HepG2 (cell line): ENCODE results near the gene CCDC38. TPM values are rescaled to one million over a fixed set of nuclear protein-coding genes. Genes with fewer than 3 reads are reported as not detected.

Experiments used
- CHD2 ChIP-seq: IDR thresholded peaks from 2 replicates; pipeline ENCODE4 v1.6.1; 2011; ENCODE audit warnings: low read depth, low read length, improper control_type of control experiment
- FOXP1 ChIP-seq, 2 experiments: fragments of 450-650 bp in 1 of 2; IDR thresholded peaks; 2 replicates each; pipeline ENCODE4 v1.6.1; 2017 to 2018; ENCODE audit warnings: antibody characterized with exemption in 1 of 2
- GPN1 ChIP-seq: sonication (generic); formaldehyde crosslinking; IDR thresholded peaks from 2 replicates; pipeline ENCODE4 v1.5.1; 2020; ENCODE audit warnings: missing genetic modification reagents, borderline replicate concordance
- HMG20B ChIP-seq: conservative IDR thresholded peaks from 2 replicates; pipeline ENCODE4 v1.6.1; 2016; ENCODE audit warnings: missing genetic modification reagents, missing compliant biosample characterization
- ISX ChIP-seq: sonication (generic); formaldehyde crosslinking; conservative IDR thresholded peaks from 2 replicates; pipeline ENCODE4 v1.5.0; 2020; ENCODE audit warnings: missing genetic modification reagents
- JARID2 ChIP-seq: sonication (generic); formaldehyde crosslinking; IDR thresholded peaks from 2 replicates; pipeline ENCODE4 v1.8.1; 2023; ENCODE audit warnings: missing genetic modification reagents, inconsistent platforms; ENCODE audit not compliant: insufficient replicate concordance
- MAF1 ChIP-seq: sonication (generic); formaldehyde crosslinking; IDR thresholded peaks from 2 replicates; pipeline ENCODE4 v1.5.0; 2020; ENCODE audit warnings: missing genetic modification reagents, borderline replicate concordance
- NAIF1 ChIP-seq: sonication (generic); formaldehyde crosslinking; IDR thresholded peaks from 2 replicates; pipeline ENCODE4 v1.5.0; 2020; ENCODE audit warnings: mild to moderate bottlenecking, missing genetic modification reagents, borderline replicate concordance
- NCOR1 ChIP-seq: fragments of 200-600 bp; sonication (generic); IDR thresholded peaks from 2 replicates; pipeline ENCODE4 v1.7.0; 2017; ENCODE audit warnings: antibody characterized with exemption, low read length, borderline replicate concordance
- NR2F6 ChIP-seq, 2 experiments: IDR thresholded peaks; 2 replicates each; pipeline ENCODE4 v1.6.1; 2016; ENCODE audit warnings: antibody characterized with exemption in 1 of 2, mild to moderate bottlenecking in 1 of 2
- PTBP1 ChIP-seq: fragments of 200-400 bp; formaldehyde crosslinking; IDR thresholded peaks from 2 replicates; pipeline ENCODE4 v1.6.1; 2018; ENCODE audit warnings: low read length, low read depth; ENCODE audit not compliant: poor library complexity, severe bottlenecking
- RXRA ChIP-seq: sonication (generic); formaldehyde crosslinking; IDR thresholded peaks from 2 replicates; pipeline ENCODE4 v1.5.1; 2020; ENCODE audit warnings: missing genetic modification reagents
- SKI ChIP-seq: fragments of 450-650 bp; IDR thresholded peaks from one replicate; pipeline ENCODE4 v1.6.1; 2018; ENCODE audit warnings: mild to moderate bottlenecking; ENCODE audit not compliant: partially characterized antibody
- TAF1 ChIP-seq: sonication (generic); formaldehyde crosslinking; IDR thresholded peaks from 2 replicates; pipeline ENCODE4 v1.4.0; 2020; ENCODE audit warnings: missing genetic modification reagents
- XRCC5 ChIP-seq: fragments of 200-400 bp; formaldehyde crosslinking; optimal IDR thresholded peaks from 2 replicates; pipeline ENCODE3; 2017; ENCODE audit warnings: mild to moderate bottlenecking, low read length
- ZNF775 ChIP-seq: sonication (generic); formaldehyde crosslinking; IDR thresholded peaks from 2 replicates; pipeline ENCODE4 v1.4.0; 2020; ENCODE audit warnings: missing genetic modification reagents, mild to moderate bottlenecking, moderate library complexity, borderline replicate concordance
- ZNF879 ChIP-seq: sonication (generic); formaldehyde crosslinking; IDR thresholded peaks from 2 replicates; pipeline ENCODE4 v1.8.1; 2023; ENCODE audit warnings: missing genetic modification reagents
- ZSCAN25 ChIP-seq: sonication (generic); formaldehyde crosslinking; IDR thresholded peaks from 2 replicates; pipeline ENCODE4 v1.8.0; 2022; ENCODE audit warnings: mild to moderate bottlenecking, missing genetic modification reagents
- polyA plus RNA-seq, 8 experiments: library from polyadenylated mRNA; depleted of rRNA in 3 of 8; stranded (reverse) in 7 of 8; unstranded in 1 of 8; fragments of >200 nt; fragmentation: Illumina TruSeq in 4 of 8; extraction: Trizol in 4 of 8; gene quantifications; 2 replicates each; pipeline versions ENCODE4 v1.2.1 to v1.2.3, GENCODE V29; 2011 to 2016; ENCODE audit warnings: low read depth in 4 of 8, missing spikeins in 1 of 8, mixed read lengths in 1 of 8; ENCODE audit not compliant: insufficient read depth in 1 of 8
- total RNA-seq, 5 experiments: library from RNA; depleted of rRNA; stranded (reverse); fragments of >200 nt; fragmentation: Illumina TruSeq; extraction: Trizol; gene quantifications; 2 replicates each; pipeline ENCODE4 v1.2.3, GENCODE V29; 2016; ENCODE audit warnings: low read depth in 1 of 5
- TF ChIP-seq, protein P1 (sequence below): sonication (generic); formaldehyde crosslinking; IDR thresholded peaks from 2 replicates; pipeline ENCODE4 v1.4.0; 2020; ENCODE audit warnings: missing genetic modification reagents
- TF ChIP-seq, protein P2 (sequence below): sonication (generic); formaldehyde crosslinking; IDR thresholded peaks from 2 replicates; pipeline ENCODE4 v1.4.0; 2020; ENCODE audit warnings: missing genetic modification reagents
- TF ChIP-seq, protein P3 (sequence below): sonication (generic); formaldehyde crosslinking; IDR thresholded peaks from 2 replicates; pipeline ENCODE4 v1.4.0; 2020; ENCODE audit warnings: mild to moderate bottlenecking, missing genetic modification reagents
- TF ChIP-seq, protein P4 (sequence below): sonication (generic); formaldehyde crosslinking; IDR thresholded peaks from 2 replicates; pipeline ENCODE4 v1.5.0; 2020; ENCODE audit warnings: missing genetic modification reagents

CCDC38 gene
- total and polyA plus RNA-seq, 2 of the 13 experiments (the other 11 are each of a cell fraction or from before 2014, with no cell fraction given): 0.24 to 0.32 TPM

DNA sequence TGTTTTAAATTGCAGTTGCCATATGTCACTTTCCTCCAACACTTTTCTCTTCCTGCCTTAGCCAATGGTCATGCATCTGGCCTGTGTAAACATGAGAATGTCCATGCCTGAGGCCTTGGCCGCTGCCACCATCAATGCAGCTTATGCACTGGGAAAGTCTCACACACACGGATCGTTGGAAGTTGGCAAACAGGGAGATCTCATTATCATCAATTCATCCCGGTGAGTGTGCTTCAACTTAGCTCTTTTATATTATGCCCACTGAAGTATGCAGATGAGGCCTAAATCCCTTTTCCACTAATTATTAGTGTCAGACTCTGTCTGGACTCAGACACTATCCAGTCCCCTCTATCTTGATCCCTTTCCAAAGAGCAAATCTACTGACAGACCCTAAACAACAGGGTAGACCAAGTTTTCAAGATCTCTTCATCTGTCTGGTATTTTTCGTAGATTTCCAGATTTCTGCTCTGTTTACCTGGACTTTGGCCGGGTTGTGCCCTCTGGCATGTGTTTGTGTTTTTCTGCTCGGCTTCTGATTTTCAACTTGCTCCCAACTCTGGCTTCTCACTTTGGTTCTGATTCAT, 24.0 kb upstream of the CCDC38 start (continued):
- TF ChIP-seq, protein P1, sequence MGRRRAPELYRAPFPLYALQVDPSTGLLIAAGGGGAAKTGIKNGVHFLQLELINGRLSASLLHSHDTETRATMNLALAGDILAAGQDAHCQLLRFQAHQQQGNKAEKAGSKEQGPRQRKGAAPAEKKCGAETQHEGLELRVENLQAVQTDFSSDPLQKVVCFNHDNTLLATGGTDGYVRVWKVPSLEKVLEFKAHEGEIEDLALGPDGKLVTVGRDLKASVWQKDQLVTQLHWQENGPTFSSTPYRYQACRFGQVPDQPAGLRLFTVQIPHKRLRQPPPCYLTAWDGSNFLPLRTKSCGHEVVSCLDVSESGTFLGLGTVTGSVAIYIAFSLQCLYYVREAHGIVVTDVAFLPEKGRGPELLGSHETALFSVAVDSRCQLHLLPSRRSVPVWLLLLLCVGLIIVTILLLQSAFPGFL (CRISPR knock-in tag): no peak
- TF ChIP-seq, protein P2, sequence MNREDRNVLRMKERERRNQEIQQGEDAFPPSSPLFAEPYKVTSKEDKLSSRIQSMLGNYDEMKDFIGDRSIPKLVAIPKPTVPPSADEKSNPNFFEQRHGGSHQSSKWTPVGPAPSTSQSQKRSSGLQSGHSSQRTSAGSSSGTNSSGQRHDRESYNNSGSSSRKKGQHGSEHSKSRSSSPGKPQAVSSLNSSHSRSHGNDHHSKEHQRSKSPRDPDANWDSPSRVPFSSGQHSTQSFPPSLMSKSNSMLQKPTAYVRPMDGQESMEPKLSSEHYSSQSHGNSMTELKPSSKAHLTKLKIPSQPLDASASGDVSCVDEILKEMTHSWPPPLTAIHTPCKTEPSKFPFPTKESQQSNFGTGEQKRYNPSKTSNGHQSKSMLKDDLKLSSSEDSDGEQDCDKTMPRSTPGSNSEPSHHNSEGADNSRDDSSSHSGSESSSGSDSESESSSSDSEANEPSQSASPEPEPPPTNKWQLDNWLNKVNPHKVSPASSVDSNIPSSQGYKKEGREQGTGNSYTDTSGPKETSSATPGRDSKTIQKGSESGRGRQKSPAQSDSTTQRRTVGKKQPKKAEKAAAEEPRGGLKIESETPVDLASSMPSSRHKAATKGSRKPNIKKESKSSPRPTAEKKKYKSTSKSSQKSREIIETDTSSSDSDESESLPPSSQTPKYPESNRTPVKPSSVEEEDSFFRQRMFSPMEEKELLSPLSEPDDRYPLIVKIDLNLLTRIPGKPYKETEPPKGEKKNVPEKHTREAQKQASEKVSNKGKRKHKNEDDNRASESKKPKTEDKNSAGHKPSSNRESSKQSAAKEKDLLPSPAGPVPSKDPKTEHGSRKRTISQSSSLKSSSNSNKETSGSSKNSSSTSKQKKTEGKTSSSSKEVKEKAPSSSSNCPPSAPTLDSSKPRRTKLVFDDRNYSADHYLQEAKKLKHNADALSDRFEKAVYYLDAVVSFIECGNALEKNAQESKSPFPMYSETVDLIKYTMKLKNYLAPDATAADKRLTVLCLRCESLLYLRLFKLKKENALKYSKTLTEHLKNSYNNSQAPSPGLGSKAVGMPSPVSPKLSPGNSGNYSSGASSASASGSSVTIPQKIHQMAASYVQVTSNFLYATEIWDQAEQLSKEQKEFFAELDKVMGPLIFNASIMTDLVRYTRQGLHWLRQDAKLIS (CRISPR knock-in tag): no peak
- TF ChIP-seq, protein P3, sequence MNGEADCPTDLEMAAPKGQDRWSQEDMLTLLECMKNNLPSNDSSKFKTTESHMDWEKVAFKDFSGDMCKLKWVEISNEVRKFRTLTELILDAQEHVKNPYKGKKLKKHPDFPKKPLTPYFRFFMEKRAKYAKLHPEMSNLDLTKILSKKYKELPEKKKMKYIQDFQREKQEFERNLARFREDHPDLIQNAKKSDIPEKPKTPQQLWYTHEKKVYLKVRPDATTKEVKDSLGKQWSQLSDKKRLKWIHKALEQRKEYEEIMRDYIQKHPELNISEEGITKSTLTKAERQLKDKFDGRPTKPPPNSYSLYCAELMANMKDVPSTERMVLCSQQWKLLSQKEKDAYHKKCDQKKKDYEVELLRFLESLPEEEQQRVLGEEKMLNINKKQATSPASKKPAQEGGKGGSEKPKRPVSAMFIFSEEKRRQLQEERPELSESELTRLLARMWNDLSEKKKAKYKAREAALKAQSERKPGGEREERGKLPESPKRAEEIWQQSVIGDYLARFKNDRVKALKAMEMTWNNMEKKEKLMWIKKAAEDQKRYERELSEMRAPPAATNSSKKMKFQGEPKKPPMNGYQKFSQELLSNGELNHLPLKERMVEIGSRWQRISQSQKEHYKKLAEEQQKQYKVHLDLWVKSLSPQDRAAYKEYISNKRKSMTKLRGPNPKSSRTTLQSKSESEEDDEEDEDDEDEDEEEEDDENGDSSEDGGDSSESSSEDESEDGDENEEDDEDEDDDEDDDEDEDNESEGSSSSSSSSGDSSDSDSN (CRISPR knock-in tag): peak; percentile 49; the same call in 1 of the 2 replicates
- TF ChIP-seq NAIF1 (CRISPR knock-in tag): no peak
- TF ChIP-seq ZNF879 (CRISPR knock-in tag): no peak
- no peak for TF ChIP-seq GPN1 (CRISPR knock-in tag)
- TF ChIP-seq XRCC5: no peak
- TF ChIP-seq CHD2: no peak
- peak; percentile 91 for TF ChIP-seq NR2F6 (IDR thresholded peaks at IDR 0.05)
- peak; percentile 89 for TF ChIP-seq NR2F6 (CRISPR knock-in tag; IDR thresholded peaks at IDR 0.05)
- peak; percentile 44; the same call in 1 of the 2 replicates for TF ChIP-seq HMG20B
- TF ChIP-seq ISX (CRISPR knock-in tag): no peak
- no peak for TF ChIP-seq MAF1 (CRISPR knock-in tag)
- TF ChIP-seq RXRA: peak; percentile 31; the same call in 1 of the 2 replicates
- no peak for TF ChIP-seq JARID2 (CRISPR knock-in tag)
- TF ChIP-seq NCOR1: peak; percentile 67; the same call in 1 of the 2 replicates
- peak; percentile 44; the same call in 1 of the 2 replicates for TF ChIP-seq FOXP1 (IDR thresholded peaks at IDR 0.05)
- TF ChIP-seq FOXP1 (CRISPR knock-in tag; IDR thresholded peaks at IDR 0.05): no peak; the same call in 1 of the 2 replicates
- no peak; the same call in 1 of the 2 replicates for TF ChIP-seq ZSCAN25 (CRISPR knock-in tag)
- TF ChIP-seq, protein P4, sequence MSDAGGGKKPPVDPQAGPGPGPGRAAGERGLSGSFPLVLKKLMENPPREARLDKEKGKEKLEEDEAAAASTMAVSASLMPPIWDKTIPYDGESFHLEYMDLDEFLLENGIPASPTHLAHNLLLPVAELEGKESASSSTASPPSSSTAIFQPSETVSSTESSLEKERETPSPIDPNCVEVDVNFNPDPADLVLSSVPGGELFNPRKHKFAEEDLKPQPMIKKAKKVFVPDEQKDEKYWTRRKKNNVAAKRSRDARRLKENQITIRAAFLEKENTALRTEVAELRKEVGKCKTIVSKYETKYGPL (CRISPR knock-in tag): no peak
- peak; percentile 50; the same call in 1 of the 2 replicates for TF ChIP-seq TAF1
- peak; percentile 67 for TF ChIP-seq SKI
- no peak for TF ChIP-seq PTBP1
- TF ChIP-seq ZNF775 (CRISPR knock-in tag): peak; percentile 99
